ENCODE measurements around the gene ZNF787.

ZNF787 gene

DNA sequence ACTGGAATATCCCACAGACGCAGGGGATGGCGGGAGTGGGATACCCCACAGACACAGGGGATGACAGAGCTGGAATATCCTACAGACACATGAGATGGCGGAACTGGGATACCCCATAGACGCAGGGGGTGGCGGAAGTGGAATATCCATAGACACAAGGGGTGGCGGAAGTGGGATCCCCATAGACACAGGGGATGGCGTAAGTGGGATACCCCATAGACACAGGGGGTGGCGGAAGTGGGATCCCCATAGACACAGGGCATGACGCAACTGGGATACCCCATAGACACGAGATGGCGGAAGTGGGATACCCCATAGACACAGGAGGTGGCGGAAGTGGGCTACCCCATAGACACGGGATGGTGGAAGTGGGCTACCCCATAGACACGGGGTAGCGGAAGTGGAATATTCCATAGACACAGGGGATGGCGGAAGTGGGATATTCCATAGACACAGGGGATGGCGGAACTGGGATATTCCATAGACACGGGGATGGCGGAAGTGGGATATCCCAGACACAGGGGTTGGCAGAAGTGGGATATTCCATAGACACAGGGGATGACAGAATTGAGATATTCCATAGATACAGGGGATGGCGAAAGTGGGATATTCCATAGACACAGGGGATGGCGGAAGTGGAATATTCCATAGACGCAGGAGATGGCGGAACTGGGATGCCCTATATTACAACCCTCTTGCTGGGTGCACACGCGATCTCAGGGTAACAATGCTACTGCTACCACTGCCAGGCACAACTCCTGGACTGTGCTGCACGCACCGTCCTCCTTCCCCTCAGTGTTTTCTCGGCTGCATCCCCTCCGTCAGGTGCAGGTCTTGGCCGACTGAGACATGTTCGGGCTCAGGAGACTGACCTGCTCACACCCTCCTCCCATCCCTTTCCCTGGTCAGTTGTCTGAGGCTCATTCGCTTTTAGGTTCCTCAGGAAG is 28.1 kb downstream of the ZNF787 start:
- DNase-seq, result no peak

DNA sequence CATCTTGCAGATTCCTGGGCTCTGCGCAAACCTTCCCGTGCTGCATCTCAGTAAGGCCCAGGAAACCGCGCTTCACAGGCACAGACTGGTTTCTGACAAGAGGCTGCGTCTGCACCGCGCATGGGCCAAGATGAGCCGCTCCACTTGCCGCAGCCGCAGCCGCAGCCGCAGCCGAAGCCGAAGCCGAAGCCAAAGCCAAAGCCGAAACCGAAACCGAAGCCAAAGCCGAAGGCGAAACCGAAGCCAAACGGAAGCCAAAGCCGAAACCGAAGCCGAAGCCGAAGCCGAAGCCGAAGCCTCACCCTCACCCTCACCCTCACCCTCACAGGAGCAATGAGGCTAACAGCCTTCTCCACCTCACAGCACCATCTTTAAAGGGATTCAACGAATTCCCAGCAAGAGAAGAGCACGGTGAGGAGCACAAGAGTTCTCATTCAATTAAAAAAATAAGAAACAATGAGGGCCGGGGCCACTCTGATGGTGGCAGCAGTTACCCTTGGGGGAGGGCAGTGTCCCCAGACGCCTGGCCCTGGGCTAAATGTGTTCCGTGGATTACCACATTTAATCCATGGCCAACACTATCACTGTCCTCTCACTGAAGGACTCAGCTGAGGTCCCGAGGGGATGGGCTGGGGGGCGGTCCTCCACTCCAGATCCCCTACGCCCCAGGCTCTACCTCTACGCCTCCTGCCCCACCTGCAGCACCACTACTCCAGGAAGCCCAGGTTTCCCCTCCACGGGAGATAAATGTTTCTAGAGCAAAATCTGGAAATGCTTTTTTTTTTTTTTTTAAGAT is 29.1 kb downstream of the ZNF787 start:
- intact Hi-C loops (cut with DNase I), result no loop called here
- DNase-seq, result peak in 4 of 10 donors; percentile 41 to 83 (median 64)

More for the DNA sequence above, 28.1 kb downstream of the ZNF787 start:
- intact Hi-C loops (cut with DNase I), result no loop called here

DNA sequence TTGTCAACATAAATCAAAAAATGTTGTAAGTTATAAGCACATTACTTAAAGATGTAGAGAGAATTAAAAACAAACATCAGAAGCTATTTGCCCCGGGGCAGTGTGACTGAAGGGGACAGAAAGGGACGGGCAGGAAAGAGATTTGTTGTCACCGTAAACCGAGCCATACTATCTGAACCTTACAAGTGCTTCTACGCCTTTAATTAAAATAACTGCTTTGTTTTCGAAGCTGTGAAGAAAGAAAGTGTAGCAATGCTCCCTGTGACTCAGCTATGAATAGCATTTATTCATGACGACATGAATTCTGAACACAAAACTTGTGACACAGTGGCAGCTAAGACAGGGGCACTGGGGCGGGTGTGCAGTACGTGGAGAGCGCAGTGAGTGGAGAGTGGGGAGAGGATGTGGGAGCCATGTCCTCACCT is 30.0 kb downstream of the ZNF787 start:
- DNase-seq, result peak in 1 of 10 donors; percentile 40
- intact Hi-C loops (cut with DNase I), result no loop called here

DNA sequence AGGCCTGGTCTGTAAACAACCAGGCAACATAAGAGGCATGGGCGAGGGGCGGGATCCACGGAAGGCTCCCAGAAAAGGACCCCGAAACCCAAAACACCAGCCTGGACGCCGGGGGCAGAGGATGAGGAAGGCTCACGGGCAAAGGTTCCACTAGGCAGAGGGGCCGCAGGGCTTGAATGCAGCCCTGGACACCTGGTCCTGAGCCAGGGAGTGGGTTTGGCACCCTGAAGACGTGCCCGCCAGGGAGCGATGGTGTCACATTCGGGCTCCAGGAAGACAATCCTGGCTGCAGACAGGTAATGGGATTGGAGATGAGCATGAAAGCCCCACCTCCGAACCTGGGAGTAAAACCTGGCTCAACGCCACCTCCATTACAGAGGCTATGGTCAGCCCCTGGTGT is 31.8 kb downstream of the ZNF787 start:
- DNase-seq, result no peak
- intact Hi-C loops (cut with DNase I), result no loop called here

DNA sequence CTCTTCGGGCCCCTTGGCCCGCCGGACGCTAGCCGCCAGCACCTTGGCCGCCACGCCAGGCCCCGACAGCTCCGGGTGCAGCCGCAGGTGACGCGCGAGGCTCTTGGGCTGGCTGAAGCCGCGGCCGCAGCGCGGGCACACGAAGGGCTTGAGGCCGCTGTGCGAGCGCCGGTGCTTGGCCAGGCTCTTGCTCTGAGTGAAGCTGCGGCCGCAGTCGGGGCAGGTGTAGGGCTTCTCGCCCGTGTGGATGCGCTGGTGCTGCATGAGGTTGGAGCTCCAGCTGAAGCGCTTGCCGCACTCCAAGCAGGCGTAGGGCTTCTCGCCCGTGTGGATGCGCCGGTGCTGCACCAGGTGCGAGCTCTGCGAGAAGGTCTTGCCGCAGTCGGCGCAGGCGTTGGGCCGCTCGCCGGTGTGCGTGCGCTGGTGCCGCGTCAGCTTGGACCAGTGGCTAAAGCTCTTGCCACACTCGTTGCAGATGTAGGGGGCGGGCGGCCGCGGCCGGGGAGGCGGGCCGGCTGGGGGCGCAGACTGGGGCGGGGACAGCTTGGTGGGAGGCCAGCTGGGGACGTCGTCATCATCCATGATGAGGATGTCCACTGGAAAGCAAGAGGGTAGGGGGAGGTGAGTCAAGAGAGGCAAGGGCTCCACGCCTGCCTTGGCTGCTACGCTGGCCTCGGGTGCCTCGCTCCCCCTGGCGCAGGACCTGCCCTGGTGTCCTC is 32.4 kb downstream of the ZNF787 start:
- intact Hi-C loops (cut with DNase I), result no loop called here
- DNase-seq, result peak in 1 of 10 donors; percentile 69

DNA sequence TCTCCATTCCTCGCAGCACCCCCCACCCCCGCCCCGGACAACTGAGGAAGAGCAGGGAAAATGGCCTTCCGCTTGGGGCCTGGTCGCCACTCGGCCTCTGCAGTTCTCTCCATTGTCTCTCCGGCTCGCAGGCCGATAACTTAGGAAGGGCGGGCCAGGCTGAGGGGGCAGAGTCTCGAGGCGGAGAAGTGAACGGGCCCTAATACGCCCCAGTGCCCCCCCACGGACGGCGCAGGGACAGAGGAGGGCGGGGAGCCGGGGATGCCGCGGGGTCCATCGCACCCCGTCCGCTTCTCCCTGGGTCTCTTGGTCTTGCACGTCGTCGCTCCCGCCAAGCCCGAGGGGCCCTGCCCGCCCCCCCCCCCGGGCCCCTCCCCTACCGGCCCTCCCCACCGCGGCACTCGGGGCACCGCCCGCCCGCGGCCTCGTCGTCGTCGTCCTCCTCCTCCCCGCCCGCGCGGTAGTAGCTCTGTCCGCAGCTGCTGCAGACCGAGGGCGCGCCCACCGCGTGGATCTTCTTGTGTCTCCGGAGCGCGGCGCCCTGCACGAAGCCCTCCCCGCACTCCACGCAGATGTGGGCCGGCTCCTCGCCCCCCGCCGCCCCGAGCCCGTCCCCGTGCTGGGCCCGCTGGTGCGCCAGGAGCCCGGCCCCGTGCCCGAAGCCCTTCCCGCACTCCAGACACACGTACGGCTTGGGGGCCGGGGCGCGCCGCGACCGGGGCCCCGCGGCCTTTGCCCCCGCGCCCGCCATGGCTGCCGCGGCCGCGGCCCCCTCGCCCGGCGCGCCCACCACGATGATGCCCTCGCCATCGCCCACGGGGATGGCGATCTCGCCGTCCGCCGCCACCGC is 33.2 kb downstream of the ZNF787 start:
- intact Hi-C loops (cut with DNase I), result no loop called here
- DNase-seq, result peak in 1 of 10 donors; percentile 49

DNA sequence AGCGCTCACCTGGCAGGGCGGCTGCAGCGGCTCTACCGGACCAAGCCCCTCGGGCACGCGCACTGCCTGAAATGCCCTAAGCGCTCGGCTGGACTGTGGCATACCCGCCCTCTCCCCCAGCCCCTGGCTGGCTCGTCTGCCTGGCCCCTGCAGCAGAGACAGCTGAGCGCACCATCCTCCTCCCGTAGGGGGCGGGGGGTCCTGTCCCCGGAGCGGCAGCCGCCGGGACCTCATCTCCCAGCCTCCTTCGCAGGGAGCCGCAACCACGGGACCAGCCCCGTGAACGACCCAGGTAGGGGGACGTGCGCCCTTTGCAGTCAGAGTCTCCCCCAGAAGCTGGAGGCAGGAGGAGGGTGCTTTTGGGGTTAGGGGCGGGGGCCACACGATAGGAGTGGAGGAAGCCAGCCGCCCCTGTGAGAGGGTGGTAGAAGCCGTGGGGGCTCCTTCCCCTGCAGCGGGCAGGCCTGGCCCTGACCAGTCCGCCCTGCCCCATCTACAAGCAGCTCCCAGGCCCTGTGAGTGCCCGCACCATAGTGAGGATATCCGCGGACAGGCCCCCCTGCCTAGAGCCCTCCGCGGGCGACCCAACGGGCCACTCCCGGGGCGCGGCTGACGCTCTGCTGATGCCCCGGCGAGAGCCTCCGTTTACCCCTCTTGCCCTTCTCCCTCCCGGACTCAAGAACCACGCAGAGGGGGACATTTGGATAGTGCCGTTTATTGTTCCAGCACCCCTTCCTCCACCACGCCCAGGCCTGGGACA is 34.2 kb downstream of the ZNF787 start:
- intact Hi-C loops (cut with DNase I), result no loop called here
- DNase-seq, result peak in 2 of 10 donors; percentile 37 to 72

DNA sequence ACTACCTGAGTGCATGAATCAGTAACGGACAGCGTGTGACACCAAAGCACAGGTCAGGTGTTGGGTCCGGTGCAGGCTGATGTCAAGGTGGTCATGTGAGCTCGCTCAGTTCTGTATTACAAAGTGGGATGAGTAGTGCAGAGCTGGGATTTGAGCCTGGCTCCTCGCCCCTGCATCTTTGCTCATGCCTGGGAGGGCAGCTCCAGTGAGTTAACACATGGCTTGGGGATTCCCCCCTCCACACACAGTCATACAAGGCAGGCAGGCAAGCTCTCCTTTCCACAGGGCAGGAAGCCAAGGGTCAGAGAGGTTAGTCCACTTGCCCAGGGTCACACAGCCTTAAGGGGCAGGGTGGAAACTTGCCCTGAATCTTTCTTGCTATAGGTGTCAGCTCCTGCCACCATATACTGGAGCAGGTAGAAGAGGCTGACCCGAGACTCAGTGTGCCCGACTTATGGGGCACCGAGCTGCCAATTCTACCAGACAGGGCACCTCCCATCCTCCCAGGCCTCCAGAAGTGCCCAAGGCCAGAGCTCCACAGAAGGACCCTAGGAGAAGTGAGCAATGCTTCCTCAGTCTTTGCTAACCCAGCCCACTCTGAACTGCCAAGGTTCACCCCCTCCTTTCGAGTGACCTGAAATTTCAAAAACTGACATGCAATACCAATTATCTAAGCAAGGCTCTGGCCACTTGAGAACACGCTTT is 35.4 kb downstream of the ZNF787 start:
- intact Hi-C loops (cut with DNase I), result no loop called here
- DNase-seq, result peak in 3 of 10 donors; percentile 40 to 63 (median 61)

DNA sequence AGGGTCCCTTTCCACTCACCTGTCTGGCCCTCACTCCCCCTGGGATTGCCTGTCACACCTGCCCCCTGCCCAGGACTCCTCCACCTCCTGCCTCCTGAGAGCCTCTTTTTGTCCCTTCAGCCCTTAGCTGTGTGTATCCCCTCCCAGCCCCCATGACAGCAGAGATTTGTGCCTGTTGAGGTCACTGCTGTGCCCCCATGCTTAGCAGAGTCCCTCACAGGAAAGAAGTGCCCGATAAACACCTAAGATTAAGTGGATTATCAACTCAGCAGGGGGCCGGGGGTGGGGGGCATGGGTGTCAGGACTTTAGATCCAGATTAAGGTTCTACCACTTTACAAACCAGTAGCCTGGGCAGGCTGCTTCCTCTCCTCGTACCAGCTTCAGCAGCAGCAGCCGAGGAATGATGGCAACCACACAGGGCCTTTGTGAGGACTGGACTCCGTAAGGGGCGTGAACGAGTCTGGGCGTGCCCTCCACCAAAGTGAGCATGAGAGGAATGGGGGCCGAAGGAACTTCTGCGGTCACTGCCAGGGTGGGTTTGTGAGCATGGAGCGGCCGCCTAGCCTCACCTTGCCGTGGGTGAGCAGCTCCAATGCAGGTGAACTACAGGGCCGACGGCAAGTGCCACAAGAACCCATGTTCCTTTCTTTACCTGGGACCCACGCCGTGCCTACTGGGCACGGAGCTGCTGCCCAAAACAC is 36.1 kb downstream of the ZNF787 start:
- intact Hi-C loops (cut with DNase I), result loop anchor here (5.0 kb wide), 1 partner anchor 87 kb away; no protein-coding TSS in a partner anchor
- DNase-seq, result peak in 3 of 10 donors; percentile 35 to 55 (median 42)

DNA sequence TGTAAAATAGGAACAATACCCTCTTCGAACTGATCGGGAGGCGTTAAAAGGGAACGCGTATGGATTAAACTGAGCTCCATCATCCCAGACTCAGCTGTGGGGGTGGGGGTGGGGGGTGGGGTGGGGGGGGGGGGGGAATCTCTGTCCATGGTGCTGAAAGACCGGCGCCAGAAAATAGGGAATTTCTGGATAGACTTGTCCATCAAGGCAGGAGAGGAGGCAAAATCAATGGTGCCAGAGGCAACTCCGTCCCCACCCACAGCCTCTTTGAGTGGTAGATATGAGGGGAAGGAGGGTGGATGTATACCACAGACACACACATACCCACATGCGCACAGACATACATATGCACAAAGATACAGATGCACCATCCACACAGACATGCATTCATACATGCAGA is 37.4 kb downstream of the ZNF787 start:
- intact Hi-C loops (cut with DNase I), result loop anchor here (5.0 kb wide), 1 partner anchor 89 kb away; no protein-coding TSS in a partner anchor
- DNase-seq, result peak in 1 of 10 donors; percentile 6

DNA sequence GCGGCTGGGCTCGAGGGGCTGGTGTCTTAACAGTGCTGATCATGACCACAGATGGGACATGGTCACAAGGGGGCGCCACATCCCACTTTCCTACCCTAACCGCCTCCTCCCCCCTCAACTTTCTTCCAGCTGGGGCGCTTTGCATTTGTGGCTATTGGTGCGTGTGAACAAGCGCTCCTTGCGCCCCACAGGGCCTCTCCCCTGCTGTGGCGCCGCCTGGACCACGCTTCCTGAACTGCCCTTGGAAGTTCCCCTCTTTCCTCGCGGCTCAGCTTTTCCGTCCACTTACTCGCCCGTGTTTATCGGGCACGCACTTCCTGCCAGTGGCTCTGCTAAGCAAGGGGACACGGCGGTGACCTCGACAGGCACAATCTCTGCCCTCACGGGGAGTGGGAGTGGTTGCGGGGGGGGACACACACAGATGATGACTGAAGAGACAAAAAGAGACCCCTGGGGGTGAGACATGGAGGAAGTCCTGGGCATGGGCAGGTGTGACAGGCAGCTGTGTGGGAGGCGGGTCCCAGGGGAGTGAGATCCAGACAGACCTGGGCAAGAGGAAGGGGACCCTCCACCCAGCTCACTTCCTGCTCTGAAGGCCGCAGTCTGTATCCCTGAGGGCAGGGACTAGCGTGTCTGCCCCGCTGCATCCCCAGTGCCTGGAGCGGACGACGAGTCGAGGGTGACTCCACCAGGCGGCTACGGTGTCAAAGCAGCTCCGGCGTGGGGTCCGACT is 40.3 kb downstream of the ZNF787 start:
- intact Hi-C loops (cut with DNase I), result loop anchor here (5.0 kb wide), 1 partner anchor 91 kb away; no protein-coding TSS in a partner anchor
- peak in 9 of 10 donors; percentile 61 to 94 (median 73) for DNase-seq

DNA sequence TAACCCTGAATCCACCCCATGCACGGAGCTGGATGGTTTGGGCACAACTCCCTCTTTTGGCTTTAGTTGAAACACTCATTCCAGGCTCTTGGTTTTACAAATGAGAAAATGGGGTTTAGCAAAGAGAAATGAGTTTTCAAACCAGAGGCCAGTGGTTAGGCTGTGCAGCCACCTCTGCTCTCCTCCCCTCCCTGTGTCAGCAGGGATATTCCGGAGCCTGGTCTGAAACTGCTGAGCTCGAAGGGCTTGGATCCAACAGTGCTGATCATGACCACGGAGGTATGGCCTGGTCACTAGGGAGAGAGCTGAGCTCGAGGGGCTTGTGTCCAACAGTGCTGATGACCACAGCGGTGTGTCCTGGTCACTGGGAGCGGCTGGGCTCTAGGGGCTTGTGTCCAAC is 41.5 kb downstream of the ZNF787 start:
- peak in 3 of 10 donors; percentile 3 to 72 (median 38) for DNase-seq
- intact Hi-C loops (cut with DNase I), result loop anchor here (5.0 to 10.0 kb wide), 2 partner anchors 93 to 175 kb away; no protein-coding TSS in a partner anchor

DNA sequence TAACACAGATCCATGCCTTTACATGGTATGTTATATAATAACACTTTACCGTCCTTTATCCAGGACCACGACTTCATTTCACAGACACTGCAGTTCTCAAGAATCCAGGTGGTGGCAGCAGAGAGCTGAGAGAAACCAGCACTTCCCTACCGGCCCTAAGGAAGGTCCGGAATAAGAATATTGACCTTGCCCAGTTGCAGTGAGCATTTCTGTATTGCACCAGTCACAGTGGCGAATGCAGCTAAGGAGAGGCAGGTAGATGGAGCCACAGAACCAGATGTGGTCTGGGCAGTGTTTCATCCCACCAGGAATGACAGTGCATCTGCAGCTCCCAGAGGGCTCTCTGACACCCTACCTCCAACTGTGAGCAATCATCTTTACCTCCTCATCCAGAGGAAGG is 44.6 kb downstream of the ZNF787 start:
- peak in 6 of 10 donors; percentile 35 to 72 (median 47) for DNase-seq
- intact Hi-C loops (cut with DNase I), result loop anchor here (10.0 kb wide), 1 partner anchor 178 kb away; no protein-coding TSS in a partner anchor

DNA sequence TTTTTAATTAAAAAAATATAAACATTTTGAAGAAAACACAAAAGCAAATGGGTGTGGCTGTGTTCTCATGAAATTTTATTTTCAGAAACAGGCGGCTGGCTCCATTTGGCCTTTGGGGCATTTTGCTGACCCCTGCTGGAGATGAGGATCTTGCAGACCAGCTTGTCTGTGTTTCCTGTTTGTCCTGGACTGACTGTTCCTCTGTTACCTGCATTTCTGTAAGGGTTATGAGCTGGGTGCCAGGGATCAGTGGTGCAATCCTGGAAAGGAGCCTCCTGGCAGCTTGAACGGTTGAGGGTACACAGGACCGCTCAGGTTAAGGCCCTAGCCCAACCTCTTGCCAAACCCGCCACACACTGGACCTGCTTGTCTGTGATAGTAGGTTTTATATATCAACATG is 49.9 kb downstream of the ZNF787 start:
- intact Hi-C loops (cut with DNase I), result loop anchor here (10.0 kb wide), 1 partner anchor 184 kb away; no protein-coding TSS in a partner anchor

DNA sequence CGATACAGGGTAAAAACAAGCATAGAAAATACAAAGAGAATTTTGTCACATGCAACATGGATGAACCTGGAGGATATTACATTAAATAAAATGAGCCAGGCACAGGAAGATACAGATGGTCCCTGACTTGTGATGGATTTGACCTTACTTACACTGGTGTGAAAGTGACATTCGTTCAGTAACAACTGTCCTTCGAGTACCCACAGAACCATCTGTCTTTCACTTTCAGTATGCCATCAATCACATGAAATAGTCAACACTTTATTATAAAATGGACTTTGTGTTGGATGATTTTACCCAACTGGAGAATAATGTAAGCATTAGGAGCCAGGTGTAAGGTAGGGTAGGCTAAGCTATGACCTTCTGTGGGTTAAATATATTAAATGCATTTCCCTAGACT is 51.5 kb downstream of the ZNF787 start:
- intact Hi-C loops (cut with DNase I), result loop anchor here (10.0 kb wide), 1 partner anchor 185 kb away; no protein-coding TSS in a partner anchor
- DNase-seq, result no peak

More for the DNA sequence above, 49.9 kb downstream of the ZNF787 start:
- DNase-seq, result peak in 2 of 10 donors; percentile 9 to 14
